Hepatocyte (in vitro differentiated cells): Measurements from ENCODE around the gene TCF12. TPM values are rescaled to one million over a fixed set of nuclear protein-coding genes. Genes with fewer than 3 reads are reported as not detected.

ENCODE experiments used
- DNase-seq: peaks from one replicate; pipeline ENCODE4 v3.0.0-alpha.2; 2016; ENCODE audit warnings: low spot score
- H2AFZ ChIP-seq: fragments of 200-600 bp; sonication (generic); 2 replicates; pipeline ENCODE4 v1.6.0; 2016; ENCODE audit warnings: antibody characterized with exemption, mild to moderate bottlenecking
- H3K27ac ChIP-seq: fragments of 200-600 bp; sonication (generic); 2 replicates; pipeline ENCODE4 v1.5.1; 2016; ENCODE audit warnings: mild to moderate bottlenecking
- H3K27me3 ChIP-seq: fragments of 200-600 bp; sonication (generic); 2 replicates; pipeline ENCODE4 v1.6.1; 2016
- H3K36me3 ChIP-seq: fragments of 200-600 bp; sonication (generic); replicated peaks from 2 replicates; pipeline ENCODE4 v1.5.1; 2016; ENCODE audit warnings: low read depth; ENCODE audit not compliant: insufficient read depth
- H3K4me1 ChIP-seq: fragments of 200-600 bp; sonication (generic); 2 replicates; pipeline ENCODE4 v1.5.1; 2016; ENCODE audit warnings: mild to moderate bottlenecking, moderate library complexity; ENCODE audit not compliant: insufficient read depth
- H3K4me2 ChIP-seq: fragments of 200-600 bp; sonication (generic); 2 replicates; pipeline ENCODE4 v1.6.0; 2016
- H3K4me3 ChIP-seq: fragments of 200-600 bp; sonication (generic); 2 replicates; pipeline ENCODE4 v1.5.1; 2016; ENCODE audit warnings: mild to moderate bottlenecking
- H3K79me2 ChIP-seq: fragments of 200-600 bp; sonication (generic); 2 replicates; pipeline ENCODE4 v1.6.0; 2017; ENCODE audit warnings: mild to moderate bottlenecking
- H3K9me2 ChIP-seq: fragments of 200-600 bp; sonication (generic); replicated peaks from 2 replicates; pipeline ENCODE4 v1.6.0; 2017; ENCODE audit warnings: mild to moderate bottlenecking; ENCODE audit not compliant: insufficient read depth
- H3K9me3 ChIP-seq: fragments of 200-600 bp; sonication (generic); 2 replicates; pipeline ENCODE4 v1.5.1; 2016; ENCODE audit warnings: low read depth, mild to moderate bottlenecking
- H4K20me1 ChIP-seq: fragments of 200-600 bp; sonication (generic); 2 replicates; pipeline ENCODE4 v1.6.0; 2016; ENCODE audit warnings: mild to moderate bottlenecking; ENCODE audit not compliant: insufficient read depth, poor library complexity, severe bottlenecking
- CTCF ChIP-seq: fragments of 200-600 bp; sonication (generic); IDR thresholded peaks from 2 replicates; pipeline ENCODE4 v1.5.1; 2016; ENCODE audit warnings: antibody characterized with exemption, mild to moderate bottlenecking; ENCODE audit not compliant: poor library complexity
- EZH2 ChIP-seq: fragments of 200-600 bp; sonication (generic); IDR thresholded peaks from 2 replicates; pipeline ENCODE4 v1.6.1; 2016; ENCODE audit warnings: antibody characterized with exemption, mild to moderate bottlenecking, borderline replicate concordance
- EZH2phosphoT487 ChIP-seq: fragments of 200-600 bp; sonication (generic); IDR thresholded peaks from one replicate; pipeline ENCODE4 v1.6.1; 2018; ENCODE audit warnings: antibody characterized with exemption, mild to moderate bottlenecking, low read depth, moderate library complexity; ENCODE audit not compliant: unreplicated experiment, severe bottlenecking
- WGBS: methylation state at CpG from one replicate; pipeline ENCODE4 v1.1.6; 2016; ENCODE audit warnings: low lambda C conversion rate; ENCODE audit errors: missing lambda C conversion rate; 5-methylcytosine and 5-hydroxymethylcytosine counted together
- polyA plus RNA-seq: library from polyadenylated mRNA; unstranded; fragments of >200 nt; fragmentation: Nextera tagmentation; extraction: Ambion mirVana; gene quantifications from 2 replicates; pipeline ENCODE4 v1.2.1, GENCODE V29; 2016
- total RNA-seq: library from RNA; depleted of rRNA; stranded (reverse); fragments of >200 nt; gene quantifications from 2 replicates; pipeline ENCODE4 v1.2.3, GENCODE V29; 2014

Gene TCF12
- total and polyA plus RNA-seq, 2 experiments from 2014 or later: 42.0 to 93.2 TPM

GRCh38 chr15:57017024-57017423 is 98.6 kb downstream of the TCF12 start:
- 66% methylated on average over 3 of the region's 3 CpGs for WGBS

GRCh38 chr15:57018151-57018550 is 99.7 kb downstream of the TCF12 start:
- H3K4me2 ChIP-seq: no peak overlapping the region
- H3K36me3 ChIP-seq: no peaks in the 10 kb centered on the region
- H3K9me2 ChIP-seq: no peaks in the 10 kb centered on the region
- WGBS: 75% methylated on average over 4 of the region's 4 CpGs
- TF ChIP-seq CTCF: no peak
- TF ChIP-seq EZH2: no peak
- TF ChIP-seq EZH2phosphoT487: no peak
- H4K20me1 ChIP-seq: peaks cover 35% of the 10 kb centered on the region
- DNase-seq: no peak
- peaks cover 4% of the 10 kb centered on the region for H3K4me1 ChIP-seq
- H3K9me3 ChIP-seq: no peaks in the 10 kb centered on the region
- H3K27me3 ChIP-seq: no peaks in the 10 kb centered on the region
- H3K4me3 ChIP-seq: no peak overlapping the region
- peaks cover 94% of the 10 kb centered on the region for H3K79me2 ChIP-seq
- H2AFZ ChIP-seq: no peak overlapping the region
- H3K27ac ChIP-seq: no peak overlapping the region

More at GRCh38 chr15:57017024-57017423, 98.6 kb downstream of the TCF12 start:
- Histone ChIP-seq H3K9me3 (no peaks in the 10 kb centered on the region), H3K79me2 (peaks cover 94% of the 10 kb centered on the region), H2AFZ (no peak overlapping the region), H3K9me2 (no peaks in the 10 kb centered on the region), H3K4me1 (peaks cover 4% of the 10 kb centered on the region), H3K27ac (peak overlapping the region; percentile 56), H3K36me3 (no peaks in the 10 kb centered on the region), H3K4me3 (no peak overlapping the region), H3K4me2 (no peak overlapping the region), H4K20me1 (peaks cover 38% of the 10 kb centered on the region), H3K27me3 (no peaks in the 10 kb centered on the region)
- TF ChIP-seq EZH2 (no peak), CTCF (no peak), EZH2phosphoT487 (no peak)
- DNase-seq: no peak

- Histone ChIP-seq H3K9me3 (no peaks in the 10 kb centered on the region), H3K27me3 (no peaks in the 10 kb centered on the region), H4K20me1 (peaks cover 37% of the 10 kb centered on the region), H3K9me2 (no peaks in the 10 kb centered on the region), H3K4me3 (no peak overlapping the region), H3K36me3 (no peaks in the 10 kb centered on the region), H3K79me2 (peaks cover 94% of the 10 kb centered on the region), H3K4me2 (no peak overlapping the region), H3K27ac (no peak overlapping the region), H2AFZ (no peak overlapping the region), H3K4me1 (peaks cover 4% of the 10 kb centered on the region)
- 93% methylated on average over 5 of the region's 5 CpGs for WGBS
- no peak for DNase-seq
- TF ChIP-seq CTCF (no peak), EZH2 (no peak), EZH2phosphoT487 (no peak)
These were observed 101.2 kb downstream of the TCF12 start for GRCh38 chr15:57019496-57020160.
